ENCODE data around the gene DHRS7B. TPM values are rescaled to one million over a fixed set of nuclear protein-coding genes. Genes with fewer than 3 reads are reported as not detected.
"Not testable (repeated sequence)": the region's sequence is repeated elsewhere in the genome, so short reads cannot be mapped to it uniquely, and the experiment has no call there.

DHRS7B gene
- total RNA-seq, 4 donors from 2014 or later: 17.0 to 44.2 (median 37.4) TPM

DNA sequence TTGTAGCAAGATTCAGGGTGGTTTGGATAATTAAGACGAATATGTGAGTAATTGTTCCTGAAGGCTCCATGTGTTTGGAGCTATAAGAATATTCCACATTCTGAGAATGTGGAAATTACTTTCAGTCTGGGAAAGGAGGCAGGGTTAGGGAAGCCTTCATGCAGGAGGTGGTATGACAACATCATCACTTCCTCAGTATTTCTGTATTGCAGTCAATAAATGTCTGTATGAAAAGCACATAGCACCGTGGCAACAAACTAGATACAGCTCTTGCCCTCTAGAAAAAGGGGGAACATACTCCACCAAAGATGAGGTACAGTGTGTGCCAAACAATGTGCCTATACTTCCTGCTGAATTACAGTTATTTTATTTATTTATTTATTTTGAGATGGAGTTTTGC, 26.1 kb upstream of the DHRS7B start:
- 56 to 79% methylated on average over 2 of the region's 2 CpGs for whole genome bisulfite sequencing, 2 donors (ENCODE audit: low coverage in 1 of 2)
- Histone ChIP-seq H3K4me3 (no peak overlapping the region), H3K36me3 (no peaks in the 10 kb centered on the region), H3K27me3 (no peaks in the 10 kb centered on the region), H3K4me1 (peaks cover 0 to 19% (median 6%) of the 10 kb centered on the region in 3 donors), H3K9me3 (no peaks in the 10 kb centered on the region), H3K27ac (no peak overlapping the region)
- ATAC-seq: no peak
- TF ChIP-seq POLR2AphosphoS5 (IDR thresholded peaks at IDR 0.05) (no peak), EP300 (IDR thresholded peaks at IDR 0.05) (no peak), CTCF (IDR thresholded peaks at IDR 0.05) (no peak), POLR2A (IDR thresholded peaks at IDR 0.05) (no peak)

GRCh38 chr17:21104608-21105007, 22.2 kb upstream of the DHRS7B start:
- 86 to 100% methylated on average over 4 of the region's 7 CpGs for WGBS, 2 donors (ENCODE audit: low coverage in 1 of 2)
- Histone ChIP-seq H3K4me3 (no peak overlapping the region), H3K4me1 (peaks cover 0 to 6% (median 0%) of the 10 kb centered on the region in 3 donors), H3K36me3 (no peaks in the 10 kb centered on the region), H3K27ac (no peak overlapping the region), H3K9me3 (no peaks in the 10 kb centered on the region), H3K27me3 (no peaks in the 10 kb centered on the region)
- TF ChIP-seq EP300 (IDR thresholded peaks at IDR 0.05): no peak
- no peak for ATAC-seq

GRCh38 chr17:21105064-21105894, 21.5 kb upstream of the DHRS7B start:
- Histone ChIP-seq H3K27me3 (no peaks in the 10 kb centered on the region), H3K4me1 (no peaks in the 10 kb centered on the region), H3K27ac (no peak overlapping the region), H3K36me3 (no peaks in the 10 kb centered on the region), H3K9me3 (no peaks in the 10 kb centered on the region), H3K4me3 (no peak overlapping the region)
- ATAC-seq: no peak
- 68 to 80% methylated on average over 3 to 4 of the region's 5 CpGs for WGBS, 2 donors (ENCODE audit: low coverage in 1 of 2)
- TF ChIP-seq EP300 (IDR thresholded peaks at IDR 0.05) (no peak), POLR2AphosphoS5 (IDR thresholded peaks at IDR 0.05) (no peak), POLR2A (IDR thresholded peaks at IDR 0.05) (no peak), CTCF (IDR thresholded peaks at IDR 0.05) (no peak)

- no peak for ATAC-seq
- TF ChIP-seq POLR2A (IDR thresholded peaks at IDR 0.05) (no peak), CTCF (IDR thresholded peaks at IDR 0.05) (no peak), EP300 (IDR thresholded peaks at IDR 0.05) (no peak), POLR2AphosphoS5 (IDR thresholded peaks at IDR 0.05) (no peak)
- H3K4me1 ChIP-seq: no peaks in the 10 kb centered on the region
- H3K27ac ChIP-seq: no peak overlapping the region
- no peak overlapping the region for H3K4me3 ChIP-seq
- no peaks in the 10 kb centered on the region for H3K9me3 ChIP-seq
- H3K27me3 ChIP-seq: no peaks in the 10 kb centered on the region
- H3K36me3 ChIP-seq: no peaks in the 10 kb centered on the region
- 75 to 90% methylated on average over 2 to 3 of the region's 3 CpGs for WGBS, 2 donors (ENCODE audit: low coverage in 1 of 2)
Measured at GRCh38 chr17:21106316-21106715, 20.4 kb upstream of the DHRS7B start.

GRCh38 chr17:21107067-21107650, 19.6 kb upstream of the DHRS7B start:
- H3K9me3 ChIP-seq, ATAC-seq, H3K36me3 ChIP-seq, H3K4me1 ChIP-seq, H3K27ac ChIP-seq, H3K27me3 ChIP-seq, H3K4me3 ChIP-seq: not testable (repeated sequence)
- 87 to 90% methylated on average over 3 of the region's 7 CpGs for WGBS, 2 donors (ENCODE audit: low coverage in 1 of 2)

DNA sequence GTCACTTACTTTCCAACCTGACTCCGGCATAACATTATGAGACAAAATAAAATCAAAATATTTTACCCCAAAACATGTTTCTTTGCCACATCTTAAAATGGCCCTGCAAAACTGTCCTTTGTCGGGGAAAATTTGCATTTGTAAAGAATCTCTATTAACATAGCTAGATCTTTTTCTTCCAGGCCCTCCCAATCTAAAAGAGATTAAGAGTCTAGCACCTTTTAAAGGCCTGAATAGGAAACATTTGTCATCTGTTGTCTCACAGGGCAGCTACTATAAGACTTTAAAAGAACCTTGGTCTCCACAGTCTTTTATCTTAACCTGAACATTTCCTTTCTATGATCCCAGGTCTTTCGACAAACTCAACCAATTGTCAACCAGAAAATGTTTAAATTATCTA, 18.1 kb upstream of the DHRS7B start:
- H3K27me3 ChIP-seq: no peaks in the 10 kb centered on the region
- H3K4me1 ChIP-seq: no peaks in the 10 kb centered on the region
- H3K9me3 ChIP-seq: no peaks in the 10 kb centered on the region
- WGBS, 2 donors (ENCODE audit: low coverage in 1 of 2): 72 to 73% methylated on average over 3 of the region's 3 CpGs
- no peak overlapping the region for H3K4me3 ChIP-seq
- ATAC-seq: no peak
- TF ChIP-seq POLR2A (IDR thresholded peaks at IDR 0.05) (no peak), CTCF (IDR thresholded peaks at IDR 0.05) (no peak), POLR2AphosphoS5 (IDR thresholded peaks at IDR 0.05) (no peak), EP300 (IDR thresholded peaks at IDR 0.05) (no peak)
- no peaks in the 10 kb centered on the region for H3K36me3 ChIP-seq
- H3K27ac ChIP-seq: no peak overlapping the region
